PC-3 (cell line): ENCODE measurements around the gene SPSB3. TPM values are rescaled to one million over a fixed set of nuclear protein-coding genes. Genes with fewer than 3 reads are reported as not detected.

Experiments
- ATAC-seq: fragments of 200-7000 bp; cut with Tn5 transposase; 2 replicates; pipeline ENCODE4 v1.9.1; 2020; ENCODE audit warnings: mild to moderate bottlenecking, moderate library complexity
- BruUV-seq: library from RNA; stranded (reverse); fragments of 400-500 nt; replicated peaks from 2 replicates; lab custom pipeline; 2021; lab: Mats Ljungman, UMichigan
- CTCF ChIA-PET: fragments of 300-600 bp; sonication (Branson Sonifier 250); formaldehyde crosslinking; loops from one replicate; lab custom pipeline; 2022; ENCODE audit warnings: antibody characterized with exemption; lab: Charles Lee
- POLR2A ChIA-PET: fragments of 300-600 bp; sonication (Branson Sonifier 250); formaldehyde crosslinking; loops from one replicate; lab custom pipeline; 2022; ENCODE audit warnings: antibody characterized with exemption; ENCODE audit not compliant: unreplicated experiment; lab: Charles Lee
- DNase-seq: peaks from one replicate; pipeline ENCODE4 v3.0.0-alpha.2; 2015
- H2AFZ ChIP-seq: fragments of 300-600 bp; sonication (generic); 2 replicates; pipeline ENCODE4 v1.6.0; 2016; ENCODE audit warnings: antibody characterized with exemption, low read length
- H3F3A ChIP-seq: fragments of 300-600 bp; sonication (generic); one replicate; pipeline ENCODE4 v1.6.0; 2017; ENCODE audit warnings: antibody characterized with exemption, low read length, control low read depth, mild to moderate bottlenecking; ENCODE audit not compliant: unreplicated experiment
- H3K27ac ChIP-seq: fragments of 300-600 bp; sonication (generic); 2 replicates; pipeline ENCODE4 v1.5.1; 2016; ENCODE audit warnings: mild to moderate bottlenecking, low read length
- H3K27me3 ChIP-seq: fragments of 300-600 bp; sonication (generic); 2 replicates; pipeline ENCODE4 v1.6.1; 2016; ENCODE audit warnings: low read length, mixed read lengths
- H3K36me3 ChIP-seq: fragments of 300-600 bp; sonication (generic); 2 replicates; pipeline ENCODE4 v1.6.1; 2016; ENCODE audit warnings: low read depth, mixed run types, low read length, mixed read lengths
- H3K4me1 ChIP-seq: fragments of 300-600 bp; sonication (generic); 2 replicates; pipeline ENCODE4 v1.5.1; 2016; ENCODE audit warnings: low read length; ENCODE audit not compliant: insufficient read depth
- H3K4me2 ChIP-seq: fragments of 300-600 bp; sonication (generic); 2 replicates; pipeline ENCODE4 v1.6.0; 2016; ENCODE audit warnings: low read length
- H3K4me3 ChIP-seq: fragments of 300-600 bp; sonication (generic); 2 replicates; pipeline ENCODE4 v1.5.1; 2016; ENCODE audit warnings: mild to moderate bottlenecking, low read length, mixed read lengths
- H3K79me2 ChIP-seq: fragments of 300-600 bp; sonication (generic); 2 replicates; pipeline ENCODE4 v1.6.1; 2017; ENCODE audit warnings: low read length, mixed read lengths
- H3K9ac ChIP-seq: fragments of 300-600 bp; sonication (generic); 2 replicates; pipeline ENCODE4 v1.6.0; 2016; ENCODE audit warnings: mild to moderate bottlenecking, low read length
- H3K9me2 ChIP-seq: fragments of 300-600 bp; sonication (generic); replicated peaks from 2 replicates; pipeline ENCODE4 v1.6.1; 2016; ENCODE audit warnings: mixed run types, low read length, mixed read lengths
- H3K9me3 ChIP-seq: fragments of 300-600 bp; sonication (generic); 2 replicates; pipeline ENCODE4 v1.6.1; 2016; ENCODE audit warnings: low read length, mixed read lengths
- H4K20me1 ChIP-seq: fragments of 300-600 bp; sonication (generic); 2 replicates; pipeline ENCODE4 v1.6.1; 2016; ENCODE audit warnings: low read length, mixed read lengths
- CTCF ChIP-seq: fragments of 300-600 bp; sonication (generic); conservative IDR thresholded peaks from 2 replicates; pipeline ENCODE4 v1.5.1; 2017; ENCODE audit warnings: antibody characterized with exemption, low read depth, mild to moderate bottlenecking, low read length
- EZH2 ChIP-seq: fragments of 300-600 bp; sonication (generic); IDR thresholded peaks from one replicate; pipeline ENCODE4 v1.6.1; 2017; ENCODE audit warnings: antibody characterized with exemption, mild to moderate bottlenecking, low read length; ENCODE audit not compliant: unreplicated experiment
- EZH2phosphoT487 ChIP-seq: fragments of 300-600 bp; sonication (generic); IDR thresholded peaks from 2 replicates; pipeline ENCODE4 v1.6.1; 2018; ENCODE audit warnings: mild to moderate bottlenecking, antibody characterized with exemption, low read length, borderline replicate concordance
- intact Hi-C: fragments of 100-400 bp; cut with micrococcal nuclease; formaldehyde crosslinking; loops from 2 replicates; pipeline ENCODE4 v1.9.0; 2023
- total RNA-seq: library from RNA; depleted of rRNA; stranded (reverse); fragments of >200 nt; gene quantifications from 2 replicates; pipeline ENCODE4 v1.2.3, GENCODE V29; 2014

The SPSB3 gene
- total RNA-seq, 1 experiment from 2014 or later, result 27.4 TPM

- Histone ChIP-seq H3K27me3 (no peaks in the 10 kb centered on the region), H3K4me3 (no peak overlapping the region), H3K4me2 (no peak overlapping the region), H4K20me1 (no peaks in the 10 kb centered on the region), H3K36me3 (no peaks in the 10 kb centered on the region), H3K9me3 (no peaks in the 10 kb centered on the region), H3K79me2 (no peaks in the 10 kb centered on the region), H2AFZ (no peak overlapping the region), H3K27ac (no peak overlapping the region), H3K9ac (no peak overlapping the region), H3K4me1 (no peaks in the 10 kb centered on the region), H3K9me2 (no peaks in the 10 kb centered on the region), H3F3A (no peaks in the 10 kb centered on the region)
- ChIA-PET CTCF (no interaction called here), POLR2A (no interaction called here)
- intact Hi-C loops, result no loop called here
- DNase-seq, result no peak
- no TSS peak for BruUV-seq
- TF ChIP-seq EZH2, result no peak
- TF ChIP-seq EZH2phosphoT487, result no peak
- TF ChIP-seq CTCF, result no peak
- no peak for ATAC-seq
Measured at GRCh38 chr16:1749152-1750117, 32.9 kb downstream of the SPSB3 start.

- Histone ChIP-seq H3K27ac (no peak overlapping the region), H3K4me2 (no peak overlapping the region), H3K79me2 (no peaks in the 10 kb centered on the region), H3K4me3 (no peak overlapping the region), H3K4me1 (no peaks in the 10 kb centered on the region), H4K20me1 (no peaks in the 10 kb centered on the region), H3K27me3 (no peaks in the 10 kb centered on the region), H2AFZ (no peak overlapping the region), H3F3A (no peaks in the 10 kb centered on the region), H3K9me2 (no peaks in the 10 kb centered on the region), H3K9ac (no peak overlapping the region), H3K36me3 (no peaks in the 10 kb centered on the region), H3K9me3 (no peaks in the 10 kb centered on the region)
- ChIA-PET CTCF (no interaction called here), POLR2A (no interaction called here)
- no TSS peak for BruUV-seq
- ATAC-seq (no peak), DNase-seq (no peak)
- intact Hi-C loops, result no loop called here
- no peak for TF ChIP-seq CTCF
- TF ChIP-seq EZH2phosphoT487, result no peak
- no peak for TF ChIP-seq EZH2
Measured at GRCh38 chr16:1747934-1748333, 34.4 kb downstream of the SPSB3 start.

GRCh38 chr16:1746693-1747195, 35.6 kb downstream of the SPSB3 start:
- Histone ChIP-seq H3F3A (no peaks in the 10 kb centered on the region), H2AFZ (no peak overlapping the region), H3K27me3 (no peaks in the 10 kb centered on the region), H3K27ac (no peak overlapping the region), H3K4me2 (no peak overlapping the region), H3K4me1 (no peaks in the 10 kb centered on the region), H3K79me2 (no peaks in the 10 kb centered on the region), H4K20me1 (no peaks in the 10 kb centered on the region), H3K36me3 (no peaks in the 10 kb centered on the region), H3K9ac (no peak overlapping the region), H3K9me3 (no peaks in the 10 kb centered on the region), H3K4me3 (no peak overlapping the region), H3K9me2 (no peaks in the 10 kb centered on the region)
- BruUV-seq, result no TSS peak
- no peak for ATAC-seq
- TF ChIP-seq CTCF, result no peak
- TF ChIP-seq EZH2phosphoT487, result no peak
- TF ChIP-seq EZH2, result no peak
- POLR2A ChIA-PET, result no interaction called here
- no peak for DNase-seq
- CTCF ChIA-PET, result no interaction called here
- intact Hi-C loops, result no loop called here
